DMS53 treated with DMSO at 0.1 percent for 48 hours (cell line): ENCODE data around the gene DMD.
"Not testable (repeated sequence)": the region's sequence is repeated elsewhere in the genome, so short reads cannot be mapped to it uniquely, and the experiment has no call there.

Experiments
- DNase-seq: peaks from one replicate; lab custom pipeline; 2025; ENCODE audit not compliant: unreplicated experiment; lab: John Stamatoyannopoulos, UW

DMD gene

DNA sequence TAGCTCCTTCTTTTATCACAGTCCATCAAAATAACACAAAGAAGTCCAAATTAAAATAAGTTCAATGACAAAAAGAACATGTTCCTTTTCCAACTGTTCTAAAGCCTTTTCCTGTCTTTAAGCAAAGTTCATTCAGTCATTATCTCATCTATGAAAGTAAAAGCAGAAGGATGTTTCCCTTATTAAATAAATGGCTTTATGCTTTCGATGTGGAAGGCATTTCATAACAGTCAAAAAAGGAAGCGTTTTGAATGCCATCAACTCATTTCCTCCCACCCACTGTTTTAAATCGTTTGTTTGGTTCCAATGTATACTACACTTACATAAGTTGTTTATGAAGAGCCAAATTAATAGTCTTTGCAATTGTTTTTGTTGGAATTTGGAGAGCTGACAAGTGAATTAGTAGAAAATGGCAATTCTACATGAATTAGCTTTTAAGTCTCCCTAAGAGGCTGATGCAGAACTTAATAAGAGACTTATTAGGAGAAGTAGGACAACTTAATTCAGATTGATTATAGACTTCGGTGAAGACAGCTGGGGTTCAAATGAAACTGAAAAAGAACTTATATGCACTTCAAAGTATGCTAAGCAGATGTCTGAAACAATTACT lies 1746.9 kb downstream of the DMD start:
- no peak for DNase-seq

DNA sequence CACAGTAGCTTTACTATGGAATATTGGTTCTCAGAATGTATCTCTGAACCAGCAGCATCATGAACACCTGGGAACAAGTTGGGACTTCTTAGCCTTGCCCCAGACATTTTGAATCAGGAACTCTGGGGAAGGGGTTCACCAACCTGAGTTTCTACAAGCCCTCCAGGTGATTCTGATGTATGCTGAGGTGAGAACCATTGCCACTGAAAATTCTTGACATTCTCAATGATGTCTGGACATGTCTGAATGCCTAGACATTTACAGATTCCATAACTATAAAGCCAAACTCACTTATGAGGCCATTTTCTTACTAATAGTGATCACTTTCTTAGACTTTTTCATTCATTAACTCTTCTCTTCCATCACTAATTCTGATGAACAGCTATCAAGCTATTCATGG lies 1750.1 kb downstream of the DMD start:
- no peak for DNase-seq

DNA sequence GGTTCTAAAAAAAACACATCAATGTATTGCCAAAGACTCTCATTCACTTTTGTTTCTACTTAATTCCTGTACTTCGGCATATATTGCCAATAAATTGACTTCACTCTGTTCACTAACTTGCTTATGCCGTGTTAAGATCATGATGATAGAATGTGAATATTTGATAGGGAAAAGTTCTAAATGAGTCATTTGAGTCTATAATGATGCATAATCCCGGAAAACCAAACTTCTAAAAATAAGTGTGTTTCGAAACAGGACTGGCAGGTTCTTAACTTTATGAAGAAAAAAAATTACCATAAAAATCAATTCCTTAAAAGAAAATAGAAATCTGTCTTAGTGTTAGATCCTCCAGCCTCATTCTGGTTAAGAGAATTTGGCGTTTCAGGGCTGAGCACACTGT lies 1752.0 kb downstream of the DMD start:
- no peak for DNase-seq

DNA sequence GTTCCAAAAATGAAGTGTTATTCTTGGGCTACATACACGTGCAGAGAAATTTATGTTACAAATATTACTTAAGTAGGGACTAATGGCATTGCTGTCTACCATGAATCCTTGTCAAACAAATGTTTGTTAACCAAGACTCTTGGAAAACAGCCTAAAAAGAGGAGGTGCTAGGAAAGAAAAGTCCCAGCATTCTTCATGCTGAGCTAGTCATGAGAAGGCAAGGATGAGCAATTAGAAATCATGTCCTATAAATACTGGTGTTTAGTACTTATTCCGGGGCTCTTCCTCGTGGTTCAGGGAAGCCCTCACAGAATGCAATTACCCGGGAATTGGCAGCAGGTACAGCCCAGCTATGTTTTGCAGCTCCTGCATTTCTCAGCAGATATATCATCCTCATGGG lies 1761.4 kb downstream of the DMD start:
- DNase-seq, result no peak

DNA sequence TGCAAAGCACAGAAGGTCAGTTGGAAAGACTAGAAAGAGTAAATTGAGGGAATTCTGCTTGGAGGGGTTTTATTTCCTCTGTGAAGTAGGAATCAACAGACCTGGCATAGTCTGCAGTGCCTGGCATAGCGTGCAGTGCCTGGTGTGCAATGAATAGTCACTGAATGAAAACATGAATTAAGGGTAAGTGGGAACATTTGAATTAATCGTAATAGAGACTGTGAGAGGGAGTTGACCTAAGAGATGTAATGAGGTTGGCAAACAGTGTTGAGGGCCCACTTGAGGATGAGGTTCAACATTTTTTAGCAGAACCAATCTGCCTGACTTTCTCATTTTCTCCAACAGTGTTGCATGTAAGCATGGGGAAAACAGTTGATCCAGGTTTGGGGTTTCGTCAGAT lies 1762.3 kb downstream of the DMD start:
- DNase-seq, result no peak

DNA sequence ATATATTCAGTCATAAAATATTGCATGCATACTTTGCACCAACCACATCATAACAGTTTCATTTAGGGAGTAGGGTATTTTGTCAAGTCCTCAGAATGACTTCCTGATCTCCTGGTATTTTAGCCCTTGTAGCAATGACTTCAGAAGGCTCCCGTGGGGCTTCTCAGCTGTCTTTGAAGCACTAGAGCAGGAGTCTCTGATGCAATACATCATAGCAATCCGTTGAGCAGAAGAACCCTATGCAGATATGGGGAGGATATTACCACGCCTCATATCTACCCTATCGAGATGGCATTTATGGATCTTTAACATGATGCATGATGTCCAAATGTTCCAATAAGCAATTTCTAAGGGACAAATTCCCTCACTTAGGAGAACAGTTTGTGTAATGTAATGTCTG lies 1765.8 kb downstream of the DMD start:
- no peak for DNase-seq

DNA sequence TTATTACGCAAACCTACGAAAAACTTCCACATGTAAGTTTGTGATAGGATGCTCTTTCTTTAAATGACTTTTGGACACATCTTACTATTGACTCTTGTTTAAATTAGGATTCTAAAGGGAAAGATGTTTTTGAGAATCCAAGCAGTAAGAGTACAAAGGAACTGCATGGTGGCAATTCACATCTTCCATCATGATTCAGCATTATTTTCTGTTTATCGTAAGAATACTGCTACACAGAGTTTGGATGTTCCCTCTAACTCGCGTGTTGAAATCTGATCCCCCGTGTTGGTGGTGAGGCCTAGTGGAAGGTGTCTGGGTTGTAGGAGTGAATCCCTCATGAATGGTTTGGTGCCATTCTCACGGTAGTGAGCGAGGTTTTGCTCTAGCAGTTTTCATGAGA lies 1767.7 kb downstream of the DMD start:
- no peak for DNase-seq

DNA sequence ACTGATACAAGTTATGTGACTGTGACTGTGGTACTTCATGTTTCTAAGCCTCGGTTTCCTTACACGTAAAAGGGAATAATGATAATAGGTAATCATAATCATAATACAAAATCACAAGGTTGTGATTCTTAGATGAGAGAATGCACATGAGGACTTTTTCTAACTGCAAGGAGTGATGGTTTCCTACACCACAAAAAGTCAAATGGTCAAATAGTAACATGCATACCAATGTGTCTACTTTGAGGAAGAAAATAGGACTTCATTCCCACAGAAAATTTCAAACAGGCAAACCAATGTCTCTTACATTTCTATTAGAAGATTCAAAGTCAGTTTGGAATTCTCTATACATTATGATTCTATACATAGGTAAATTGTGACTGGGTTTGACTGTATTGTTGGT lies 1770.8 kb downstream of the DMD start:
- DNase-seq, result no peak

DNA sequence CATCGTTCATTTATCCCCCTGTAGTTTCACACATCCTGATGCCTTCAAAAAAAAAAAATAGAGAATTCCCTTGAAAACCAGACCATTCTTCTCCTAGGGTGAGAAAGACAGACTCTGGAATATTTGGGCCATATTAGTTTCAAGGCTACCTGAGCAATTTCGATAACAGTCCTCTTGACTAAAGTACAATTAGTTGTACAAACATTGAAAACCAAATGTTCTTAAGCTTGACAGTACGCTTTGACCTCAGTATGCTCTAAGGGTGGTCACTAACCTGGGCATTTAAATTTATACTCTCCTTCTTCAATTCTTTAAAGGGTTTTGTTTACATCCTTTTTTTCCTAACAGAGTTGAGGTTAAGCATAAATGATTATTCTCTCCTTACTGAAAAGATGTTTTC lies 1774.9 kb downstream of the DMD start:
- DNase-seq, result no peak

DNA sequence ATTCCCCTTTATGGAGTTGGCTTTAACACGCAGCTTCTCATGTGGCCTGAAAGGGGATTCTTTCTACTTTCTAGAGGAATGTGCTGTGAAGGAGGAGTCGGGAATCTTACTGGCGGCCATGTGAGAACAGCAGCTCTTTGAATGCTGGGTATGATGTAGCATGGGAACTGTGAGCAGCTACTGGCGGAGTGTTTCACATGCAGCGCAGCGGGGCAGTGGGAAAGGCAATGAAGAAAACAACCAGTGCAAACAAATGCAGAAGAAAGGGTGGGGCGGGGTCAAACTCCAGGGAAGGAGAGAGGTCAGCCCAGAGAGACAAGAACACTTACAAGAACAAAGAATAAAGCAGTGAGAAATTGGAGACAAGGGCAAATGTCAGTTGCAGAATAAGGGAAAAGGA lies 1775.8 kb downstream of the DMD start:
- DNase-seq, result no peak

DNA sequence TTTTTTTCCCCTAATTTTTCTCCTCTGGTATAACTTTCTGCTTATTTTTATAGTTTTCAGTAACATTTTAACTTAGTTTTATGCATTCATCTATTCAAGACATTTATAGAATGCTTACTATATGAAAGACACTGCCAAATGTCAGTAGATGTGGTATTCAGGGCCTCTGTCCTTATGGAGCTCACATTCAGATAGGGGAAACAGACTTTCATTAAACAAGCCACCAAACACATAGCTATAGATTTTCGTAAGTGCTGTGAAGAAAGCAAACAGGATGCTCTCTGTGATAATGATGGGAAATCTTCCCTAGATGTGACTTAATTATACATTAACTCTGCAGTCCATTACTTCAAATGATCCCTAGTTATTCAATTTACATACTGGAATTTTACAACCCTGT lies 1777.5 kb downstream of the DMD start:
- DNase-seq, result no peak

DNA sequence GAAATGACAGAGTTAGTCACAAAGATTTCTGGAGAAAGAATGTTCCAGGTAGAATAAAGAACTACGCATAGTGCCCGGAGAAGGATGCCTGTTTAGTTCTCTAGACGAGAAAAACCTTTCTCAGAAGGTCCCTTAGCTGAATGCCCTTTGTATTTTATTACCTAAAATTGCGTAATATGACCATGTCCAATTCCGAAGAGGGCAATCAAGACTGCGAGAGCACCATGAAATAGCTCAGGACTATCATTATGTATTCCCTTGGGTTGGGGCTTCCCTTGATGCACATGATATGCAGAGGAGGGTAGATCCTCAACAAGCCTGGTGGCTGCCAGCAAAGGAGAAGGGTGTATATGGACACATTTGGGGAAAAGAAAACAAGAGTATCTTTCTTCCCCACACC lies 1781.4 kb downstream of the DMD start:
- DNase-seq, result no peak

DNA sequence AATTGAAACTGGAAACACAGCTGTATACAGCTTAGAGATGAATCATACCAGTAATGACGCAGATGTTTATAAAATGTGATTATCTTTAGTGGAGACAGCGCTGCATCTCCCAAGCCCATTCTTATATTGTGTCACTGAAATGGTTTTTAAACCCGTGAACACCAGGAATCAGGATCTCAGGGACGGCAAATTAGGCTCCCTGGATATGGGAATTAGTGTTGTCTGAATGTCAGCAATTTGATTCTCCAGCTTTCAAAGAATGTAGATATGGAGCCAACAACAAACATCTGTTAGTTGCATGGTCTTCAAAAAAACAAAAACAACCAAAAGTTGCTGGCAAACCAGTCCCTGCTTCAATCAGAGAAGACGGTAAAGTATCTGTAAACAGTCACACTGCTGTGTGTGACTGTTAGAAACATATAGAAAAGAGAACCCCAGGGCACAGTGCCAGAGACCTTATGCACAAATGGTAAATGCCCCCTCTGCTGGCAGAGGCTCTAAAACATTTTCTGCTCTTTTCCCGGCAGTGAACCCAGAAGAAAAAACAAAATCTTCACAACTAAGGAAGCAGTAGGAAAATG lies 1787.7 kb downstream of the DMD start:
- peak; percentile 67 for DNase-seq

DNA sequence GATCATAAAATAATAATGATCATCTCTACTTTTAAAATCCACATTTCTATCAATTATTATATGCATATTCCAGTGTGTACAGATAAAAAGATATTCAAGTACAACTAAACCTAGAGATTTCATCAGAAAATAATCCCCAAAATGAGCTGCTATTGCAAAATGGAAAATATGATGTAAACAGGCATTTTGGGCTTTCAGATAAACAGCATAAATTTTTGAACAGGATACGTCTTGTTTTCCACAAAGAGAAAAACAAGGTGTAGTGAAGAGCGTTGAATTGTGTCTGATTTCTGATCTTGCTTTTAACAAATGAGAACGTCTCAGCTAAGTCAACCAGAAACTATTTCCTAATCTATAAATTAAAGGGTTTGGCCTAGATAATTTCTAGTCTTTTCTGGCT lies 1789.9 kb downstream of the DMD start:
- no peak for DNase-seq

DNA sequence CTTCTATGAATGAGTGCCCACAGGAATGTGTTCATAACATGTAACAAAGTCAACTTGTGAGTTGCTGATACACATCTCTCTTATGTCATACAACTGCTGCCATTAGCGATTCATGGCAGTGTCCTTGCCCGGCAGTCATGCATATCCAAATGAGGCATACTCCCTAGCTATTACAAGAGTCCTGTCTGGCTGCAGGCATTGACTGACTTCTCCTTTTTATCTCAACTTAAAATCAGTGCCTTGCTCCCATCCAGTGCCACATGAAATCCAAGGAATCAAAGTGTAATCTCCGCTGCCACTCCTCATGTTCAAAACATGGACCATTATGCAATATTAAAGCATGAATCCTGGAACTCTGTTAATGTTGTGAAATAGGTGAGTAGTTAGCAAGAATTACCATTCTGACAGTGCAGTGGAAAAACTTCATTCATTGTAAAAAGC lies 1790.6 kb downstream of the DMD start:
- DNase-seq, result no peak

DNA sequence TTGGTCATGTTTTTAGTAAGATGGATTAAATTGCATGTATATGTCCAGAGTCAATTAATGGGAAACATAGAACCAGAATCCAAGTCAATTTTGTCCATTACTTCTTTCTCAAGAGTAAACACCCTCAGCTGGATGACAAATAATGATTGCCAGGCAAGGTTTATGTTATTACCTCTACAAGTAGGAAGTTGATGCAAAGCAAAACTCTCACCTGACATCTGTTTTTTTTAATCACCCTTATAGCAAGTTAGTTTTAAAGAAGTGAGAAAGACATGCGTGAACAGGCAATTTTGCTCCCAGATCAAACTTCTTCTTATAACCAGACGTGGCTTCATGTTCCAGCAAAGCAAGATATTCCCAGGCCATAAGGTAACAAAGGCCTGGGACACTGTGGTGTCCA lies 1791.0 kb downstream of the DMD start:
- no peak for DNase-seq

DNA sequence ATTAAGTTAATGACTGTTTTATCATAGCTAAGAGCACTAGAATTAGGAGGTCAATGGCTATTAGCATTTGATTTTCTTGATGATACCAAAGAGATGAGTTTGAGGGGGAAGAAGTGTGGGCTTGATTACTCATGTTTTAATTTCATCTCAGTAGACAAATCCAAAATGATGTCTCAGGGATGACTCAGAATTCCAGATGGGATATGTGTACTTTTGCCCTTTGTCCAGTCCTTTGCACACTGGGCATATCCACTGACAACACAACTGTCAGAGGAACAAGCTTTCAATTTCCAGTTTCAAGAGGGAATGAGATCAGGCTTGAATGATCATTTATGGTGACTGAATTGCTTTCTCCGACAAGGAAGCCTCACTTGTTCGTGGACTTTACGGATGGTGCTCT lies 1814.2 kb downstream of the DMD start:
- no peak for DNase-seq

DNA sequence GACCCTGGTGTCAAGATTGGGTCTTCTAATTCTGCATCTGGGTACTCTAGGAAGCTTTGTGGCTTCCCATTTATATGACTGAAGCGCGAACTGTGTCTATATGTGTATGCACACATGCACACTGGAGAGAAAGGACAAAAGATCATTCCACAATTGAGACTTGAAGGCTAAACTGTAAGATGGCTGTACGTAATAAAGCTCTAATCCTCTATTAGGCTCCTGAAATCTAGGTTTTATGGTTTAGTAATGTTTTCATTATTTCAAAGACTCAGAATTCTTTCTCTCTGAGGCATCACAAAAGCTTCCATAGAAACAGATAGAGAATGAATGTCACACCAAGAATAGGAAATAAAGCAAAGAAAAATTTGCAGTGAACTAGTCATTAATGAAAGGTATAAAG lies 1818.8 kb downstream of the DMD start:
- DNase-seq, result no peak

DNA sequence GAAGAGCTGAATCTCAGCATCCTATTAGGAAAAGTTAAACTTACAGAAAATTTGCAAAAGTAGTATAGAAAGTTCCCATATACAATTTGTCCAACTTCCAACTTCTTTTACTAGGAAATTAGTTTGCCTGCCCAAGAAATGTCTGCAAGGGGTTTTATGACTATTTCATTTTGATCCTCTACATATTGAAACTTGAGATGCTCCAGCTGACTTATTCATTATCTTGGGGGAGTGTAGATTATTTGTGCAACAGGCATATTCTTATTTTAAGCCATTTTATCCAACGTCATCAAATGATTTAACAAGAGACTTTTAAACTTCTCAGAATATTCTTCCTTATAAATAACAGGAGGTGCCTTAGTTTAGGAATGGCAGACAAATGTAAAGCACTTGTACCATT lies 1822.4 kb downstream of the DMD start:
- no peak for DNase-seq

DNA sequence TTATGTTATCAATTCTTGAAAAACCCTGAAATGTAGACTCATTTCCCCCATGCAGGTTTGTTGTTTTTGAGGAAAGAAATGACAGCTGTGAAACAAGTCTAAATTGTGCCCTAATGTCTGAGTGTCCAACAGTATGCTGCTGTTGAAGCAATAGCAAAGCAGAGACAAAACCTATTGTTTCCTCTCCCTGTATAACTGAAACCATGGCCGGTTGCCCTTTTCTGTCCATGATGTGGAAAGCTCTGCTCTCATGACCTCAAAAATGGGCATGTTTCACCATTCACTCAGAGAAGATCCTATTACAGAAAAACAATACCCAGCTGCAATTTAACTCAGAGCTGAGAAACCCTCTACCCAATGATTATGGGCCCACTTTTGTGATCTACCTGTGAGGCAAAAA lies 1826.9 kb downstream of the DMD start:
- DNase-seq, result no peak

DNA sequence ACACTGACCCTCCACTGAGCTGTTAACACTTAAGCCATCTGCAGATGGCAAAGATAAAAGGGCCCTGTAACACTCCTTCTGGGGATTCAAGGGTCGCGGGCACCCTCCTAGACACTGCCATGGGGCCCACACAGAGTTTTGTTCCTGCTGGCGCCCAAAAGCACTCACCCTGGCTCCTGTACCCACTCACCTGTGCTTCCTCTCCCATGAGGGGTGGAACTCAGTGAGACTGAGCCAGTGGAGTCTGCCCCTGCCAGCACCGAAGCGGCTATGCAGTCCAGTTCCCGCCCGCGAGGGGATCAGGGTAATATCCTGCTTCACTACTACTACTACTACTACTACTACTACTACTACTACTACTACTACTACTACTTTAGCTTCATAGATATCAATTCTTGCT lies 1827.4 kb downstream of the DMD start:
- no peak for DNase-seq

DNA sequence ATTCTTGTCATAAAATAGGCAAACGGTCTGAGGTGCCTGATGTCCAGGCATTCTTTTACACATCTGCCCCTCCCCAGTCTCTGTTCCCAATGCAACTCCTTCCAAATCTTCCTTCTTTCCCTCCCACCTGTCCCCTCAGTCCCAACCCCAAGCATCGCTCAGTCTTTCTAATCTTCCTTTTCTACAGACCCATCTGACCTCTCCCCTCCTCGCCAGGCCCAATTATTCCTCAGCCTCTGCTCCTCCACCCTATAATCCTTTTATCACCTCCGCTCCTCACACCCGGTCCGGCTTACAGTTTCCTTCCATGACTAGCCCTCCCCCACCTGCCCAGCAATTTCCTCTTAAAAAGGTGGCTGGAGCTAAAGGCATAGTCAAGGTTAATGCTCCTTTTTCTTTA lies 1832.4 kb downstream of the DMD start:
- not testable (repeated sequence) for DNase-seq

DNA sequence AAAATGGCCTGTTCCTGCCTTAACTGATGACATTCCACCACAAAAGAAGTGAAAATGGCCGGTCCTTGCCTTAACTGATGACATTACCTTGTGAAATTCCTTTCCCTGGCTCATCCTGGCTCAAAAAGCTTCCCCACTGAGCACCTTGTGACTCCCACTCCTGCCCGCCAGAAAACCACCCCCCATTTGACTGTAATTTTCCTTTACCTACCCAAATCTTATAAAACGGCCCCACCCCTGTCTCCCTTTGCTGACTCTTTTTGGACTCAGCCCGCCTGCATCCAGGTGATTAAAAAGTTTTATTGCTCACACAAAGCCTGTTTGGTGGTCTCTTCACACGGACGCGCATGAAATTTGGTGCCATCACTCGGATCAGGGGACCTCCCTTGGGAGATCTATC lies 1833.5 kb downstream of the DMD start:
- DNase-seq, result not testable (repeated sequence)
